Sciatic nerve (tissue), 2 donors: ENCODE measurements around the gene ZBTB49. TPM values are rescaled to one million over a fixed set of nuclear protein-coding genes. Genes with fewer than 3 reads are reported as not detected.
A peak's percentile ranks its signal among the peaks of the same experiment; 100 is the strongest.
"Not testable (repeated sequence)": the region's sequence is repeated elsewhere in the genome, so short reads cannot be mapped to it uniquely, and the experiment has no call there.

Experiments used
- ATAC-seq: fragments of 200-7000 bp; cut with Tn5 transposase; one replicate; pipeline ENCODE4 v1.9.1; 2020; ENCODE audit warnings: mild to moderate bottlenecking, moderate library complexity
- DNase-seq: peaks from one replicate; pipeline ENCODE4 v3.0.0-alpha.2; 2020; ENCODE audit warnings: low spot score
- intact Hi-C: fragments of 100-400 bp; cut with DNase I; formaldehyde crosslinking; loops from one replicate; pipeline ENCODE4 v1.14.2; 2022
- total RNA-seq: library from RNA; stranded (reverse); fragmentation: NEBNext Ultra II Directional; extraction: Animal tissue kit (Norgen Biotek cat#: 25700); gene quantifications from one replicate; pipeline ENCODE4 v1.2.1, GENCODE V29; 2021
- donor health status: DM: no; HTN: no; CAD: no.
- donor health status: DM: no; HTN: no; CAD: no.

ZBTB49 gene
- total RNA-seq, 1 donor from 2014 or later, result 12.3 TPM

DNA sequence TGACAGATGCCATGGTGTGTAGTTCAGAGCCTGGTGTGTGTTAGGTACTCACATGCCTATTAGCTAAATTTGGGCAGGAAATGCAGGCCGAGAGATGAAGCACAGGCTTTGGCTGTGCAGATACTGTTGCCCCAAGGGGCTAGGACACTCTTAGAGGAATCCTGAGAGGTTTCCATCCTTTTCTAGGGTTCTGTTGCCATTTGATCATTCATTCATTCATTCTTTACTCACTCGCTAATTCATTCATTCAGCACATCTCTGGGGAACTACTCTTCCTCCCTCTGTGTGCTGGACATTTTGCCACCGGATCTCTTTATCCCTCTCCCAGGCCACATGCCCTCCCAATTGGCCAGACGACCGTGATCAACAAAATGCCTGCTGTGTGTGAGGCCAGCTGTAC is 53.0 kb downstream of the ZBTB49 start:
- intact Hi-C loops, result no loop called here
- ATAC-seq, result no peak
- no peak for DNase-seq

DNA sequence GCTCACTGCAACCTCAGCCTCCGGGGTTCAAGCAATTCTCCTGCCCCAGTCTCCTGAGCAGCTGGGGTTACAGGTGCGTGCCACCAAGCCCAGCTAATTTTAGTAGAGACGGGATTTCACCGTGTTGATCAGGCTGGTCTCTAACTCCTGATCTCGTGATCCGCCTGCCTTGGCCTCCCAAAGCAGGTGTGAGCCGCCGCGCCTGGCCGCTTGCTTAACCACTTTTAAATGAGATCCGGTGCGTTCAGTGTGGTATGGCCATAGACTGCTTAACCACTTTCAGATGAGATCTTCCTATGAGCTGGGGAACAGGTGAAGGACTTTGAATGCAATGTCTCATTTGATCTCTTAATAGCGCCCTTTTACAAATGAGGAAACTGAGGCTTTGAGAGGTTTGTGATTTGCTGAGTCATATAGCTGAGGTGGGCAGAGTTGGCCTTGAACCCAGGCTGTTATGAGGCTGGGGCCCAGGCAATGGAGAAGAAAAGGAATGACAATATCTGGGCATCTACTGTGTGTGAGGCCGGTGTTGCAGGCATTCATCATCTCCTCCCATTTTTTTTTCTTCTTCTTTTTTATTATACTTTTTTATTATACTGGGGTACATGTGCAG is 55.0 kb downstream of the ZBTB49 start:
- intact Hi-C loops, result no loop called here
- ATAC-seq (no peak), DNase-seq (no peak)

DNA sequence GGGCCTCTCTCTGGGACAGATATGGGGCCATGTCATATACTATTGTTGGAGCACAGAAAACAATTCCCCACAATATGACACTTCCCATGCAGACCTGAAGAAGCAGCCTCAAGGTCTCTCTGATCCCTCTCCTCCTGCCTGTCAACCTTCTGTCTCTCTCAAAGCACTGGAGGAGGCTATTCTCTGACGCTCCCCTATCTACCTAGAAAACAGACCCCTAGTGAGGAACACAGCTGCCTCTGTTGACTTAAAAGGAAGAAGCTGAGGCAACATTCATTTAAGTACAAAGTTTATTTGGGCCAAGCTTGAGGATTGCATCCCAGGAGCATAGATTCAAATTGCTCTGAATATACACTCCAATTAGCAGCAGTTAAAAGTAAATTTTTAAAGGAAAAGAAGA is 57.5 kb downstream of the ZBTB49 start:
- no peak for ATAC-seq

DNA sequence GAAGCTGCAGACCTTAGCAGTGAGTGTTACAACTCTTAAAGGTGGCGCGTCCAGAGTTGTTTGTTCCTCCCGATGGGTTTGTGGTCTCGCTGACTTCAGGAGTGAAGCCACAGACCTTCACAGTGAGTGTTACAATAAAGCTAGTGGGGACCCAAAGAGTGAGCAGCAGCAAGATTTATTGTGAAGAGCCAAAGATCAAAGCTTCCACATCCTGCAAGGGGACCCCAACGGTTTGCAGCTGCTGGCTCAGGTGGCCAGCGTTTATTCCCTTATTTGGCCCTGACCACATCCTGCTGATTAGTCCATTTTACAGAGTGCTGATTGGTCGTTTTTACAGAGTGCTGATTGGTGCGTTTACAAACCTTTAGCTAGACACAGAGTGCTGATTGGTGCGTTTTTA is 58.5 kb downstream of the ZBTB49 start:
- DNase-seq, ATAC-seq, intact Hi-C loops: not testable (repeated sequence)

More for the DNA sequence above, 57.5 kb downstream of the ZBTB49 start:
- intact Hi-C loops, result no loop called here
- DNase-seq, result no peak

DNA sequence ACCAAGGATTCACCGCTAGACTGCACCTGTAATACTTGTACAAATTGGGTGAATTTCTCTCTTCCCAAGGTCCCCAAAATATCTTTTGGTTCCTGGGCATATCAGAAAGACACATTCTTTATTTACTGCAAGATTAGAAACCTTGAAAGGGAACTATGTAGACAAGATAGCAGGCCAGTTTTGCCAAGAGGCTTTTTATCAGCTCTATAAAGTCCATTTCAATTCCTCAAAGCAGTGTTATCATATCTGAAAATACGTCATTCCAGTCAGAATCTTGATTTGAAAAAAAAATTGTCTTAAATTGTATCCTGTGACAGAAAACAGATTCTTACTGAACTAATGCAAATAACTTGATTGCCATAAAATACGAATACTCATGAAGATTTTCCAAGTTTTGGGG is 59.8 kb downstream of the ZBTB49 start:
- ATAC-seq (no peak), DNase-seq (no peak)
- intact Hi-C loops, result no loop called here

DNA sequence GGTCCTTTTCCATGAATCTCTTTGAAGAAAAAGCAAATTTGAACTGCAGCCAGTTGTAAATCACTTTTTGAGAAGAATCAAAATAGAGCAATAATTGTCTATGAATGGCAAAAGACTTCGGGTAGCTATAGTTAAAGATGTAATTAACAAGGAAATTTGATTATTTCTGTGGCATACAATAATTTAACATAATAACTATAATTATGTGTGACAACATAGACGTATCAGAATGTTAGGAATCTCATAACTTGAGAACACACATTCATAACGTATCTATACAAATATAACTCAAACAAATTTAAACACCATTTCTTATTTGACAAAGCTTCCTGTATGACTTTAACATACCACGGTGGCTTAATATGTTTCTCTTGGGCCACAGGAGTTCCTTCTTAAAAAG is 60.9 kb downstream of the ZBTB49 start:
- intact Hi-C loops, result no loop called here

DNA sequence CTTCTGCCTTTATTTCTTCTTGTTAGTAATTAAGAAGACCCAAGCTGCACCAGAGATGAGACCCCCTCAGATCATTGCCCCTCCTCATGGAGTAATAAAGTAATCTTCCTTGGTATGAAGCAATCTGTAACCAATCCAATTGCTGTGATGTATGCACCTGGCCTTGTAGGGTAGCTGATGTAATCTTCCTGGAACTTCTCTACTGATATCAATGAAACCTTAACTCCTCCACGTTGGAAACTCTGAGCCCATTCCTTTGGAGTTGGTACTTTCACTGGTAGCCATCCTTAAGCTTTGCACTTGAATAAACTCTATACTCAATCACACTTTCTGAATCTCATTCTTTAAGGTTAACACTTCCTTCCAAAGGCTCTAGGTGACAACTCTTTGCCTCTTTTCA is 65.3 kb downstream of the ZBTB49 start:
- intact Hi-C loops, result no loop called here
- no peak for ATAC-seq
- no peak for DNase-seq

More for the DNA sequence above, 60.9 kb downstream of the ZBTB49 start:
- DNase-seq (no peak), ATAC-seq (no peak)

DNA sequence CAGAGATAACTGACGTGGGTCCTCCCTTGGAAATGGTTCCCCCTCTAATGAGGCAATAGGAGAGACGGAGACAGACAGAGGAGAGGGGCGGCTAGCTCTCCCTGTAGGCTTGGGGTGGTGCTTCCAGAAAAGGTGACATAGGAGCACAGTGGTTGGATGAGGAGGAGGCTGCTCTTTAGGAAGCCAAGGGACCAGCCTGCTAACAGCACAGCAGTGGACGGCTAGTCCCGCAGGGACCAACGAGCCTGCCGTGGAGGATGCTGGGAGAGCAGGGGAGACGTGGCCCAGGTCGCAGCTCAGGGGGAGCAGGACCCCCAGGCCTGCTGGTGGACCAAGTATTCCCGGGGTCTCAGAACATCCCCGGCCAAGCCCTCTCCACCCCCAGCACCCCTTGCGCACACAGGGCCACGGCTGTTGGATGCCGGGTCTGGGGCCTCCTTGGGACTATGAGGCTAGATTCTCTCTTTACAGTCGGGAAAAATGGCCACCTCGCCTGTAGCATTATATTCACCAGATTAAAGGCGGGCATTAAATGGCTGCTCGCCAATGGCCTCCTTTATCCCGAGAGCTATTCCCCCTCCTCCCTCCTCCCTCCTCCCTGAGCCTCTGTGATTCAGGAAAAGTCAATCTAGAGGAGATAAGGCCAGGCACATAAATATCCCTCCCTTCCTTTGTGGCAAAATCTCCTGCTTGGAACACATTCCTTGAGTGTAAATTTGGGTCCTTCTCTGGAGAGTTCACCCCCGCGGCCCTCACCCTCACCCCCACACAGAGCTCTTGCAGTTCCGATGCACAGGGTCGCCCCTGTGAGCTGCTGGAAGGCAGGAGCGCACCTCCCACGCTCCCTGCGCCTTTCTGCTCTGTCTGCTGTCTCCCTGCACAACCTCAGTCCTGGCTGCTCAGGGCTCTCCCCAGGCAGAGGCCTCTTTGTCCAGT is 66.3 kb downstream of the ZBTB49 start:
- ATAC-seq (no peak), DNase-seq (no peak)
- intact Hi-C loops, result no loop called here

DNA sequence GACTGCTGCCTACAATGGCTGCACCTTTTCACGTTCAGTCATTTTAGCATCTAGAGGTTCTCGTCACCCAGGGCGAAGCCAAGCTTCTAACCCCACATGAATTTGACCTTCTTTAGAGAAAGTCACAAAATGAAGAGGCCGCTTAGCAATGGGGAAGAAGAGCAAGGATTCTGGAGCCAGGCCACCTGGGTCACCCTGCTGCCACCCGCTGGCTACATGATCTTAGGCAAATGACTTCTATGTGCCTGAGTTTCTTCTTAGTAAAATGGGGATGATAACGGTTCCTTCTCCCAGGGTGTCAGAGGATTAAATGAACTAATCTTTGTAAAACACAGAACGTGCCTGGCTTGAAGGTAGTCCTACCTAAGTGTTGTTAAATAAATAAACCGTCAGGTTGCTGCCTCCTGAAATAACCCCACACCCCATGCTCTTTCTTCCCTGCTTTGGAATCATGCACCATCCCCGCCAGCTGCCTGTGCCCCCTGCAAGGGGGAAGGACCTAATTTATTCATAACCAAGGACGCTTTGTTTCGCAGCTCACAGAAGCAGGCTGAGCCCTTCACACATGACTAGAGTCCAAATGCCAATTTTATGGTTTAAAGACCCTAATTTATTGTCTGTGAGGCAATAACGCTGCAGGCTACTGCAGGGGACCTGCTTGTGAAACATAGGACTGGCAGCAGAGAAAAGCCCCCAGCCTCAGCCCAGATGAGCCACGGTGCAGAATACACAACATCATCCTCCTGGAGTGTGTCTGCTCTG is 68.2 kb downstream of the ZBTB49 start:
- no peak for ATAC-seq
- intact Hi-C loops, result no loop called here
- DNase-seq, result no peak

DNA sequence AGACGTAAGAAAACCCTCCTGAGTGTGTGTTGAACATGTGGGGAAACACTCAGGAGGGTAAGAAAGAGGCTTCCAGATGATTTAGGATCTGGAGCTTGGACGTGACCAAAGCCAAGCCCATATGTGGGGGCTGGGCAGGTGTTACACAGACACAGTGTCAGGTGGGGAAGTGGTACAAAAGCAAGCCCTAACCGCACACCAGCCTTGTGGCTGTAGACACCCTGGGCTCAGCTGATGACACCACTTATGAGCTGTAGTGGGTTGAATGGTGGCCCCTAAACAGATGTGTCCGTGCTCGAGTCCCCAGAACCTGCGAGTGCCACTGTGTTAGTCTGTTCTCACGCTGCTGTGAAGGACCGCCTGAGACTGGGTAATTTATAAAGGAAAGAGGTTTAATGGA is 71.8 kb downstream of the ZBTB49 start:
- ATAC-seq (no peak), DNase-seq (no peak)
- intact Hi-C loops, result no loop called here

DNA sequence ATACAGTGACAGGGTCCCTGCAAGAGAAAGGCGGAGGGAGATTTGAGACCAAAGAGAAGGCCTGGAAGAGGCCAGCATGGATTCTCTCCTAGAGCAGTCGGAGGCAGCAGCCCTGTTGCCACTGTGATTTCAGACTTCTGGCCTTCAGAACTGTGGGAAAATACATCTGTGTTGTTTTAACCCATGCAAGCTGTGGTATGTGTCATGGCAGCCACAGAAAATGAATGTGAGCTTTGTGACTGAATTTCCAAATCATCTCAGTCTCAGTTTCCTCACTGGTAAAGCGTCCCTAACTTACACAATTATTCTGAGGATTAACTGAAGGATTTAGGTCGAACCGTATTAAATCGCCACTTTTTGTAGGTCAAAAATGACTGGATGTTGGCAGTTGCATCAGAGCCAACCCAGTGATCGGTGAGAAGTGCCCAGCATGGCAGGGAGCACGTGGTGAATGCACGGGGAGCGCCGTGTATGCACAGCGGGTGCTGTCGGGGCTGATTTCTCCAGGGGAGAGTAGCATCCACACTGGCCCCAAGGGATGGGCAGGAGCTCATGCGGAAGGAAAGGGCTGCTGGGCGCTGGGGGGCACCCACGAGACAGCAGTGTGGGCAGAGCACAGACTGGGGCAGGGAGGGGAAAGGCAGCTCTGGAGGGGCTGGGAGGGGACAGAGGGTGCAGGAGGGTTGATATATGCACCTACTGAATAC is 73.1 kb downstream of the ZBTB49 start:
- ATAC-seq (no peak), DNase-seq (no peak)
- intact Hi-C loops, result no loop called here

DNA sequence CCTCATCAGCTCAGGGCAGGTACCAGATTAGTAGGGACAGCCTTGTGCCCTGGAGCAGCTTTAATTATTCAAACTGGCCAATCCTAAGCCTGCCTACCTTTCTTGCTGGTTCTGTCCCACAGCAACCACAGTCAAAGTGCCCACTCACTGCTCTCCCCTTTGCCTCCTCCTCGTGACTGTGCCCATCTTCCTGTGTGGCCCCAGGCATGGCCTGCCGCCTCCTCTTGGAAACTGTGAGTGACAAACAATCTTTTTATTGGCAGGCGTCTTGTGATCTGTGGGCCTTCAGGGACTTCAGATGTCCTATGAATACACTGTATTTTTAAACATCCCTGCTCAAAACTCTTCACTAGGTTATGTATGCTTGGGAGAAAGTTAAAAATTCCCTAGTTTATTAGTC is 74.0 kb downstream of the ZBTB49 start:
- ATAC-seq (no peak), DNase-seq (no peak)
- intact Hi-C loops, result no loop called here

DNA sequence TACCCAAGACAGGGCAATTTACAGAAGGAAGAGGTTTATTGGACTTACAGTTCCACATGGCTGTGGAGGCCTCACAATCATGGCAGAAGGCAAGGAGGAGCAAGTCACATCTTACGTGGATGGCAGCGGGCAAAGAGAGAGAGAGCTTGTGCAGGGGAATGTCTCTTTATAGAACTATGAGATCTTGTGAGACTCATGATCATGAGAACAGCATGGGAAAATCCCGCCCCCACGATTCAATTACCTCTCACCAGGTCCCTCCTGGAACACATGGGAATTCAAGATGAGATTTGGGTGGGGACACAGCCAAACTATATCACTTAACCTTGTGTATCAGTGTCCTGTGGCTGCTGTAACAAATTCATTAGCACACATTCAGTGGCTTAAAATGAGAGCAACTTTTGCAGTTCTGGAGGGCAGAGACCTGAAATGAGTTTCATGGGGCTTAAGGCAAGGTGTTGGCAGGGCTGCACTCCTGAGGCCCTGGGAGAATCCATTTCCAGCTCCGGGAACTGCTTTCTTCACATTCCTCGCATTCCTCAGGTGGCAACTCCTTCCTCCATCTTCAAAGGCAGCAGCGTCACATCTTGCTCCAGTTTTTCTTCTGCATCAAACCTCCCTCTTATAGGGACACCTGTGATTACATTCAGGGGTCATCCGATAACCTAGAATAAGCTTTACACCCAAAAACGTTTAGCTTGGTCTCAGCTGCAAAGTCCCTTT is 74.6 kb downstream of the ZBTB49 start:
- DNase-seq (no peak), ATAC-seq (no peak)
- intact Hi-C loops, result no loop called here

DNA sequence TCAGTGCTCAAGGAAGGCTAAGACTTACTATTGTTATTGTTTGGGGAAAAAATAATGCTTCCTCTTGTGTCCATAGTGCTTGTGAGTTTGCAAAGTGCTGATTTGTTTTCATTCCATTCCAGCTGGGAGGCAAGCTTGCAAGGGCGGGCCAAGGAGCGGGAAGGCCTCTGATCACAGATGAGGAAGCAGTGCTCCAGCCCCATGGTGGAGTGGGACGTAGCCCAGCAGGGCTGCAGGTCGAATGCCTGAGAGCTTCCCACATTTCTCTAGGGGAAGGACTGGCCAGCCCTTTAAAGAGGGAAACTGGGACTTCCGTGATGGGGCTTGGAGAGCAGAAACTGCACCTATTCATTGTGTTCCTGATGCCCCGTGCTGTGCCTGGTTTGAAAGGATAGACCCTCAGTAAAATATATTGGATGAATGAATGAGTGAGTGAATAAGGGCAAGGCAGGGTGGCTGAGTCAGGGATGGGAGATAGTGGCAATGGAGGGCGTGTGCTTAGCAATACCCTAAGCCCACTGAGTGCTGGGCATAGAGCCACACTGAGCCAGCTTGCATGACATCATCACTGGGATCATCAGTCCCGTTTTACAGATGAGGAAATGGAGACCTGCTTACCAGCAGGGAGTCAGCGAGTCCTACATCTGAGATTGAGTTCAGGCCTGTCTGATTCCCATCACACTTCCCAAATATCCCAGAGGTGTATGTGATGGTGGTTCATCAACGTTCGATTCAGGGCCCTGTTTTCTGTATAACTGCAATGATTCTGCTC is 78.9 kb downstream of the ZBTB49 start:
- ATAC-seq (peak; percentile 30), DNase-seq (no peak)
- intact Hi-C loops, result no loop called here
